Islet precursor cell (in vitro differentiated cells): ENCODE data around the gene FAM181B.
"Not testable (repeated sequence)": the region's sequence is repeated elsewhere in the genome, so short reads cannot be mapped to it uniquely, and the experiment has no call there.

Experiments
- DNase-seq: peaks from one replicate; pipeline ENCODE4 v3.0.0-alpha.2; 2018

The FAM181B gene

DNA sequence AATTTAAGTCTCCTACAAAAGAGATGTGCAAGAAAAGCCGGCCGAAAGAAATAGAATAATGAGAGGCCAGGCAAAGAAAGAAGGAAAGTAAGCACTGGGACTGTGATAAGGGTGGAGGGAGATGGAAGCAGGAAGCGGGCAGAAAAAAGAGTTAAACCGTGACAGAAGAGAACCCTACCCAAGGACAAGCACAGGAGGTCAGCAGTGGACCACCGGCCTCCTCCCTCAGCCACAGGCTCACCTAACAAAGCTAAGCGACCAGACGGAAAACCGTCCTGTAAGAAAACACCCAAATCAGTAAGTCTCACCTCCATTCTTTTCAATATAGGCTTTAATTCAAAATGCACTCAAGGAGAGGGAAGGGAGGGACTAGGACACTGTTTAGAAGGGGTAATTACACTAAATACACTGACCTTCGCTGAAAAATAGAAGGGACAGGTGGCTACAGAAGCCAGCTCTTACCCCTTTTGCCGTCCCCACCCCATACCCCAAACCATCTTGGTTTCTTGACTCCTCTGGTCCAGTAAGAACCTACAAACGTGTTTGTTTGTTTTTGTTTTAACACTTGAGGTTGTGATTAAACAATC is 1.9 kb downstream of the FAM181B start:
- no peak for DNase-seq

DNA sequence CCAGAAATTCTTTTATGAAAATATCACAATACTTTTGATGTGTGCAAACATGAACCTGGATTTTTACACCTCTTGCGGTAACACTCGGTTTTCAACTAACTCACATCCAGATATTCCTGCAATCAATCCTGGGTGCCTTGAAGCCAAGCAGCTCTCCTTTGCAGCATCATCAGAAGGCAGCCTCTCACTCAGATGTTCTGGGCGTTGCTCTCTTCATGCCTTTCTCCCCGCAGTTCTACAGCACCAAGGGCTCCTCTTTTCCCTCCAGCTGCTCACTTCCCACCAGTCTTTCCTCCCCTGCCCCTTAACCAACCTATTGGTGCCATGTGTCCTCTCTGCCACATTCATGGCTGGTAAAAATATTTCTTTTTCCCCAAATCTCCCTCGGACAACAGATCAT is 2.9 kb downstream of the FAM181B start:
- no peak for DNase-seq

DNA sequence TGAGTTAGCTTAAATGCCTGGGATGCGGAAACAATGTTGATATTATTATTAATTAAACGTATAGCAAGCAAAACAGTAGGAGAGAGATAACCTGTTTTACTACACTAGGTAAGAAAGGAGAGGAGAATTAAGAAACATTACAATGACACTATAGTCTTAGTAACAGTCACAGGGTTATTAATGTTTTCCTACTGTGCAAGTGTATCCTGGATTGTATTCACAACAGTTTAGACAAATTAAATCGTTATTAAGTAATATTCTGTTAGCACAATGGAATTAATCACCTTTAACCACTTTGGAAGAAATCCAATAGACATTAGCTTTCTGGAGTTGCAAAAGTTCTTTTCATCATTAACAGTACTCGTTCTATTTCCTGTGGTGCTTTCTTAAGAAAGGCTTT is 3.4 kb downstream of the FAM181B start:
- no peak for DNase-seq

DNA sequence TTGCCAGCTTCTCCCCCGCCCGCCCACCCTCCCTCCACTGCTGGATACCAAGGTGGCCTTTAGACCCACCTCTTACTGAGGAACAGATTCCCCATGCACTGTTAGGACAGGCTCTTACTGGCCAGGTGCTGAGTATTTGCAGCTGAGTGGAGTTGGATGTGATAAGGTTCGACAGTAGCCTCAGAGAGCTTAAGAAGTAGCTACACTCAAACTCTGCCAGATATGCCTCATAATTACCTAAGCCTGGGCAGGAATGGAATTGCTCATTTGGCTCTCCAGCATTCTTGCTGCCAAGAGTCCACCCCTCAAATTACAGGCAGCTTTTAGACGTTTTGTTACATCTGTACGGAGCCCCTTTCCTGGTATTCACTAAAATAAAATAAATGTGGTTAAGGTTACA is 9.6 kb downstream of the FAM181B start:
- DNase-seq: no peak

DNA sequence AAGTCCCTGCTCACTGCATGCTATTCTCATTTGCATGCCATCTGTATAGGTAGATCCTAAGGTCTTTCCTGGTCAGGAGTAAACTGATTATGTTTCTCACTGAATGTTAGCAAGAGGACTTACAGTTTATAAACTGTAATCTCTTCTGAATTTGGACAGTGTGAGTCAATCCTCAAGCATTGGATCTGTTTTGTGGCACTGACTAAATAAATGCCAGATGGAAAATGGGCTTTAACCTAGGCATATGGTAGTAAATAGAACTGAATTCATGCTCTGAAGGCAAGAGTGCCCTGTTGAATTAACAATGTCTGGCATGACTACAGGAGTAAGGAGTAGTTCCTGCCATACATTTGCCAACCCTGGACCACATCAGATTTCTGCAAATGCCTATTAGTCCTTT is 11.4 kb downstream of the FAM181B start:
- no peak for DNase-seq

DNA sequence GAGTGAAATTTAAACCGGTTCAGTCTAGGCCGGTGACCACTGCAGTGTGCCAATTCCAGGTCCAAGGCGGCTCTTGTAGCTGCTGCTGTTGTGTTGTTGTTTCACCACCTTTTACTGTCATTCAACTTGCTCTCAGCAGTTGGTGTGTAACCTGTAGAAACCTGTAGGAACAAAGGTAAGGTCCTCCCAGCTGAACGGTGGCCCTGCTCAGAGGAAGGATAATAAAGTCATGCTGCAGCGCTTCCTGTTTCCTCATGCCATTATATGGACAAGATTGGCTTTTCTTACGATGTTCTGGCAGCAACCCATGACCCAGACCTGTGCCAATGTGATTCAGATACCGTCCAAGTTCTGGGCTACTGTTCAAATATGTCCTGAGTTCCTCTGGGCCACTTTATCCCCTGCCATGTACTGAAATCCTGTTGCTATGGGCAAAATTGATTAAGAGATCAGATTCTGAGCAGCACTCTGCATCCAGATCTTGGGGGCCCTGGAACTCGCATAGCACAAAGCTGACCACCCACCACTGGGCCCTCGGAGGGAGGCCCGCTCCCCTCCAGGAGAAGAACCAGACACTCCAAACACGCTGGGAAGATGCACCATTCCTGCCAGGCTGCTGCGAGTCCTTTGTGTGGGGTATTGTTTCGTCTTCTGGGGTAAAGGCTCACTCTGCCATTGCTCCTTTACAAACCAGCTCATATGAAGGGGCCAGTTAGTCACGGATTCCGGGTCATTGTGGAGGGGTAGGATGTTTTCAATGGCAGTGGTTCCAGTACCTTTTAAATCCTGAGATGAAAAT is 13.2 kb downstream of the FAM181B start:
- no peak for DNase-seq

DNA sequence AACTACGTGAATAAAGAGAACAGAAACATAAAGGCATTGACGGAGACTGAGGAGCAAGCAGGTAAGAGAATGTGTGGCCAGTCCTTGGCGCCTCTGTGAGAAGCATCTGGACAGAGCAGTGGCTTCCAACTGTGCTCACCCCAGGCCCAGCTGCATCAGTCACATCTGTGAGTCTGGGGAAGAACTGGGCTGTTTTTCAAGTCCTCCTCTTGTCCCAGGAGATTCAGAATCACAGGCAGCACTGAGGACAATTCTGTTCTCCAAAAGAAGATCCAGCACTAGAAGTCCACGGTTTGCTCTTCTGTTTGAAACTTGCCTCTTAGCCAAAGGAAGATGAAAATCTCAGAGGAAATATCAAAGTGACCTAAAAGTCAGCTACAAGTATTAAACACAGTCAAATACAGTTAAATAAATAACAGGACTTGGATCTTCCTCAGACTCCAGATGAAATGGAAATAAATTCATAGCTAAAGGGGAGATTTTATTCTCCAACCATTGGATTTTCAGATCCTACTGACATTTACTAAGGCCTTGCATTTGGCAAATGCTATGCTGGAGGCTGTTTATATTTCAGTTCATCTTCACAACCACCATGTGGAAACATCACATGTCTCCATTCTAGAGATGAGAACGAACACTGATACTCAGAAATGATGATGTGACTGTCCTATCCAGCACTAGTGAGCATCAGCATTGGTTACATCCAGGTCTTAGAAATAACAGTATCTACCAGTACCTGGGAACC is 14.1 kb downstream of the FAM181B start:
- DNase-seq: no peak

DNA sequence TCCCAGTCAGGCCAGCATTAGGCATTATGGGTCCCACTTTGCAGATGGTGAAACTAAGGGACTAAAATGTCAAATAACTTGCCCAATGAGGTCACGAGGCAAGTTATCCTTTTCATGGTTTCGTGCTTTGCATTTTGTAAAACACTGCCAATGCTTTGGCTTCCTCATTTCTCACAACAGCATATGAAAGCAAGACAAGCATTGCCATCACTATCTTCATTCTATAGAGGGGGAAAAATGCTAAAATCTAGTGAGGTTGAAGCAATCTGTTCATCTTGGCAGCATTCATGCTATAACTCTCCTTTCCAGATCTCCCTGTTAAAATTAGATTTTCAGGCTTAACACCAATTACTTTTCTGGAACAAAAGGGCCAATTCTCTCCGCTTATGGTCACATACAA is 14.8 kb downstream of the FAM181B start:
- no peak for DNase-seq

DNA sequence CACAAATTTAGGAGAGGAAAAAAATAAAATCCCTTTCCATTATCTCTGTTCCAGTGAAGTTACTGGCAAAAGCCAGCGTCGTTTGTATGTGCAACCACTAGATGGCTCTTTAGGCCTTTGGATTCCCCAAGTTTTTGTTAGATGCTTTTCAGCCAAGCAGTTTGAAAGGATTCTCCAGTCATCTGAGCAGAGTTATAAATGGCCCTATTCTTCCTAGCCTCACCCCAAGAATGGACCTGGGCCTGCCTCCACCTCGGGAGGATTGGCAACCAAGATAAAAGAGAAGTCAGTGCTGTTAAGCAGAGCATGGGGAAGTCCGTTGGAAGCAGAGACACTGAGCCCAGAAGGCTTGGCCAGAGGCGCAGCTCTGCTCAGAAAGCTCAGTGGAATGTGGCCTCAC is 15.4 kb downstream of the FAM181B start:
- peak; percentile 70 for DNase-seq

DNA sequence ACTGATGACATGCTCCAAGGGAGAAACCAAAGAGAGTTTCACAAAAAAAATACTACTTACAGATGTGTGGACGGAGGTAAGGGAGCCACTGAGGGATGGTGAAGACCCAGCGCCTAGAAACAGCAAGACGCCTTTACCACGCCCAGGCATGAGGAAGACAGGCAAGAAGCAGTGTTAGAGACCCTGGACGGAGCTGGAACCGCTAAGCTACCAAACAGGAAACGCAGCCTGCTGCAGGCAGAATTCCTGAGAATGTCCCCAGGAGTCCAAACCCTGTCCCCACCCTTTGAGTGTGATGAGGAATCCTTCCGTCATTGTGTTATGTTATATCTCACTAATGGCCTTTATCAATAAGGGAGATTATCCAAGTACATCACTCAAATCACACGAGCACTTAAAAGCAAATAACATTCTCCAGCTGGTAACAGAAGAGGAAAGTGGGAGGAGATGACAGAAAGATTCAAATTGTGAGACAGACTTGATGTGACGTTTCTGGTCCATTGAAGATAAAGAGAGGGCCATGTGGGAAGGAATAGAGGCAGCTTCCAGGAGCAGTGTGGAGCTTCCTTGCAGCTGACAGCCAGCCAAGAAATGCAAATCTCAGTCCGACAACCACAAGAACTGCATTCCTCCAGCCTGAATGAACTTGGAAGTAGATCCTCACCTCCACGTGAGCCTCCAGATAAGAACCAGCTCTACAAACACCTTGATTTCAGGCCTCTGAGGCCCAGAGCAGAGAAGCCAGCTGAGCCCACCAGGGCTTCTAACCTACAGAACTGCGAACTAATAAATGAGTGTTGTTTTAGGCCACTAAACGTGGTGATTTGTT is 19.1 kb downstream of the FAM181B start:
- peak; percentile 85 for DNase-seq

DNA sequence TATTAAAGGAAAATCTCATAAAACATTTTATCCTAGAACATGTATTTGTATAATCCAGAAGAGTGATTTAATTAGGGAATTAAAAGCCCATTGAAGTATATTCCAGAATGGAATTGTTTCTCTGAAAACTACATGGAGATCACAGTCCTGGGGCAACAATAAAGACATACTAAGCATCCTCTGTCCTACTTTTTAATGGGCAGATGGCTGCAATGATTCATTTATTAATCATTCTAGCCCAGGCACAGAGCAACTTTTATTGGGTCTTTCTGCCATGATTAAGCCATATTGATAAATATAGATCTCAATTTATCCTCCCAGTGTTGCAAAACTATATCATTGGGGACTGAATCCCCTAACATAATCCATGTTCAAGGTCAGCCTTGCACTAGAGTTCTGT is 22.0 kb downstream of the FAM181B start:
- no peak for DNase-seq

DNA sequence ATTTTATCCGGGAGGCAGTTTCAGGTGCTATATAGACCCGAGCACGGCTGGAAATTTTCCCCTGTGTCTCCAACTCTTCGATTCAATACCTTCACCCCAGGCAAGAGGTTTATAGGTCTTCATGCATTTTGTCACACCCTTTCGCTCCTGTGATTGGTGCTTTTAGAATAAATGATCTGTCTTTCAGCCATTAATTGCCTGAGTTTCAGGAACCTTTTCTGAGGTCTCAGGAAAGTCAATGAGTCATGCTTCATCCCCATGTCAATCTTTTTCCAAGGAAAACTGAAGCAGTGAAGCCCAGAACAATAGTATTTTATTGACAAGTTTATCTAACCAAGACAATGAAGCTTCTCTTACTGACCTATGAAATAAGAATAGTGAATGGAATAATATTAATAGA is 29.9 kb downstream of the FAM181B start:
- no peak for DNase-seq

DNA sequence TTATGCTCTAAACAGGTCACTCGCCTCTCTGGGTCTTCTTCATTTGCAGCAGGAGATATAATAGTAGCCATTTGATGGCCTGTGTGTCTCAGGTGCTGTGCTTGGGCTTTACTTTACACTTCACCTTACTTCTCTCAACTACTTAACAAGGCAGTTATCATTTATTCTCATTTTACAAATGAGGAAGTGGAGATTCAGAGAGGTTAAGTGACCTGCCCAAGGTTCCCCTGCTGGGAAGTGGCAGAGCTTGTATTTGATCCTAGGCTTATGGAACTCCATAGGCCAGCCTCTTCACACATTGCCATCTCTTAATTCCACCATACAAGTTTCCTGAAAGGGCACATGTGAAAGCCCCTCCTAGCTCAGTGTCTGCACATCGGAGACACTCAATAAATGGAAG is 30.4 kb downstream of the FAM181B start:
- DNase-seq: no peak

DNA sequence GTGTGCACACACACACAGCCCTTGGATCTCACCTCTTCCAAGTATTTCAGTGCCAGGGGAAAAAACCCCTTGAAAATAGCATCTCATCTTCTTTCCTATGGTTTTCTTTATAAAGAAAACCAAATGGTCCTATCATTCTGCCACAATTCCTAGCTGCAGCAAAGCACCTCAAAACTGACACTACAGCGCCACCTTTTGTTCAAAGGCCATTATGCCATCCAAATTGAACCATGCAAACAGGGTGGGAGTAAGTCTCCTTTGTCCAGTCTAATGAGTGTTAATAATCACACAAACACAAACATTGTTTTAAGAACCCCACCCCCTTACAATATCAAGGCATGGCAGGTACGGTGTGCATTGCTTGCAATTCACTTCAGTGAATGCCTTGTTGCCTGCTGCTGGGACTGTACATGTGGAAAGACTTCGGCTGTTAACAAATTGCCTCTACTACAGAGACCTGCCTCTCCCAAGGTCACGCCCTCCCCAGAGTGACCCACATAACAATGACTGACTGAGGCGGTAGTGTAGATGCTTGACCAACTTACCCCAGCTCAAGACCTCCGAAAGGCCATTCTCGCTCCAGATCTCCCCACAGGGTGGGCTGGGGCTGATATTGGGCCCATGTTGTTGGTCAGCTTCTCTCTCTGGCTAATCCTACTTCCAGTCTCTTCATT is 31.7 kb downstream of the FAM181B start:
- DNase-seq: peak; percentile 80

DNA sequence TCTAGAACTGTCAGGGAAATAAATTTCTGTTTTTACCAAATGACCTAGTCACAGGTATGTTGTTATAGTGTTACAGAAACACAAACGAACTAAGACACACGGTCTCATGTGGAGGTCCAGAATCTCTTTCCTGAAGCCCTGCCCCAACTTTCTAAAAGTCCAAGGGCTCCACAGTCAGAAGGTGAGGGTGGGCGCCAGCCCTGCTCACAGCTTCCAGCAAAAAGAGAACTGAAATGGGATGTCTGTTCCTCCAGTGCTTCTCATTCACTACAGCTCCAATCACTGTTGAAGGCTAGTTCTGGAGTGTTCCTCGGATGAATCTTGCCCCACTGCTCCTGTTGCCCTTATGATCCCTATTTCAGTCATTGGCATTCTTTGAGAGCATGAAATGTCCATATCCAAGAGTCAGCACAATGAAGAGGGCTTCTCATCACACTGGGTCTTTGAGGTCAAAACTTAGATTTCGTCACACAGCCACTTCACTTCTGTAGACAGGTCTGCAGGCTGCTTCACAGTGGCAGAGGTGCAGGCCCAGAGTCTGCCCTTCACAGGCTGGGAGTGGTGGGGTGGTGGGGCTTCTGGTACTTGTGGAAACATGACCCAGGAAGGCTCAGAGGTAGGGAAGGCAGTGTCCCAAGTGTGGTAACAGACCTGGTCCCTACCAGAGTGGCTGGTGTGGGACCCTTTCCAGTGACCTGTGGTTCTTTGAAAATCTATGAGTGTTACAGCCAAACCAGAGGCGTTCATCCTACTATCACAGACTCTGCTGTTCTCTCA is 34.9 kb downstream of the FAM181B start:
- DNase-seq: no peak

DNA sequence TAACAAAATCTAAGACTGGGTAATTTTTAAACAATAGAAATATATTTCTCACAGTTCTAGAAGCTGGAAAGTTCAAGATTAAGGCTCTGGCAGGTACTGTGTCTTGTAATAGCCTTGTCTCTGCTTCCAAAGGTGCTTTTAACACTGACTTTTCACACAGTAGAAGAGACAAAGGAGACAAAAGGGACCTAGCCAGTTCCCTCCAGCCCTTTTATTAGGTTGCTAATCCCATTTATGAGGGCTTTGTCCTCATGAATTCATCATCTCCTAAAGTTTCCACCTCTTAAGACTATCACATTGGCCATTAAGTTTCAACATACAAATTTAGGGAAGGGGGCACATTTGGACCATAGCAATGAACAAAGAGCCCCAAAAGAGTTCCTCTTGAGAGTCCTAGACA is 40.7 kb downstream of the FAM181B start:
- no peak for DNase-seq

DNA sequence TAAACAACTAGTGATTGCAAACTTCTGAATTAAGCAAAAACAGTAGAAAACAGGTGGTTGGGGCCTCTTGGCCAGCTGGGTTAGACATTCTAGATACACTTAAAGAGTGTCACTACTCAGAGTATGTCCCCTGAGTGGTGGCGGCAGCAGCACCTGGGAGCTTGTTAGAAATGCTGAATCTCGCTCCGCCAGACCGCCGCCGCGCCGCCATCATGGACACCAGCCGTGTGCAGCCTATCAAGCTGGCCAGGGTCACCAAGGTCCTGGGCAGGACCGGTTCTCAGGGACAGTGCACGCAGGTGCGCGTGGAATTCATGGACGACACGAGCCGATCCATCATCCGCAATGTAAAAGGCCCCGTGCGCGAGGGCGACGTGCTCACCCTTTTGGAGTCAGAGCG is 44.3 kb downstream of the FAM181B start:
- not testable (repeated sequence) for DNase-seq

DNA sequence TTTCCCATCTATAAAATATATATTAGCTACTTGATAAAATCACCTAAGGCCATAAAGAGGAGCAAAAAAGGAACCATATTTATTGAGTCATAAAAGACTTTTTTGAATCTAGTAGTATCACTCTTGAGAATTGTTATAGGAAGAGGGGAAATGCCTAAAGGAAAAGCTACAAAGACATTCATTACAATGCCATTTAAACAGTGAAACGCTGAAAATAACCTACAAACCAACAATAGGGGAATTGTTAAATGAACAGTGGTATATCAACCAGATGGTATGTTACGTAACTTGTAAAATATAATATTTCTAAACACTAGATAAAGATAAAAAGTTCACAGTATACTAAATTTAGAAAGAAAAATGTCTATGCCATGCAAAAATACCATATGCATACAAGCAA is 47.5 kb downstream of the FAM181B start:
- no peak for DNase-seq

DNA sequence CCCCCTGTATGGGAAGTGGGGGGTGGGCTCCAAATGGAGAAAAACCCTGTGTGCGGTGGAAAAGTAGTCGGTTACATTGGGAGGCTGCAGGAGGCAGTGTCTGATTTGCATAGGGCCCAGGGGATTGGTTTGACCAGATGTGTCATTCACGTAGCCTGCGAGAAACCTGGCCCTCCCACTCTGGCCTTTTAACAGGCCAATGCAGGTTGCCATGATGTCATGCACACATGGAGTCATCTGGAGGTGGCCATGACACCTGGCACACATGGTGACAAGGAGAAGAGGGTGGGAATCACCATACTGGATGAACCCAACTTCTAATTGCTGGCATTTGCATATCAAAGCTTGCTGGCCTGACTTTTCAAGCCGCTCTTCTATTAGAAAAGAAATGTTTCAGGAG is 50.6 kb downstream of the FAM181B start:
- DNase-seq: no peak

DNA sequence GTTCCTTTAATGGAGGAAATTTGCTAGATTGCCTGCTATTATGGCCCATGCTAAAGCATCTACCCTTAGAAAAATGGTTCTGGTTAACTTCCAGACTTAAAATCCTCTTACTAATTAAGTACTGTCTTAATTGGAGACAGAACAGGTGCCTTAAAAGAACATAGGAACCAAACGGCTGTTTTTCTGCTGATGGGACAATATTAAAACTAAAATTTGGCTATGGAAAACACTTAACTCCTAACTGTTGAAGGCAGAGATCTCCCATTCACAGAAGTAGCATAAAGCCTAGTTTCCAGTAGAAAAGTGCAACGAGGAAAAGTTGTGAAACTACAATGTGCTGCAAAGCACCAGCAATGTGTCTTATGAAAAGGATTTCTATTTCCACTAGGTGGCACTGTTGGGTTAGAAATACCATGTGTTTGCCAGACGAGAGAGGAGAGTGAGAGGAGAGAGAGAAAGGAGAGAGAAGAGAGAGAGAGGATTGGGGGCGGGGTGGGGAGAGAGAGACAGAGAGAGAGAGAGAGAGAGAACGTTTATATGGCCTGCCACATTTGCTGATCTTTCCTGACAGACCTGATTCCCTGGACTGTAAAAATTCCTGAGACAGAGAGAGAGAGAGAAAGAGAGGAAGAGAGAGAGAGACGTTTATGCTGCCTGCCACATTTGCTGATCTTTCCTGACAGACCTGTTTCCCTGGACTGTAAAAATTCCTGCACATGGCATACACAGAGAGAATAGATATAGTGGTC is 51.5 kb downstream of the FAM181B start:
- peak; percentile 70 for DNase-seq

DNA sequence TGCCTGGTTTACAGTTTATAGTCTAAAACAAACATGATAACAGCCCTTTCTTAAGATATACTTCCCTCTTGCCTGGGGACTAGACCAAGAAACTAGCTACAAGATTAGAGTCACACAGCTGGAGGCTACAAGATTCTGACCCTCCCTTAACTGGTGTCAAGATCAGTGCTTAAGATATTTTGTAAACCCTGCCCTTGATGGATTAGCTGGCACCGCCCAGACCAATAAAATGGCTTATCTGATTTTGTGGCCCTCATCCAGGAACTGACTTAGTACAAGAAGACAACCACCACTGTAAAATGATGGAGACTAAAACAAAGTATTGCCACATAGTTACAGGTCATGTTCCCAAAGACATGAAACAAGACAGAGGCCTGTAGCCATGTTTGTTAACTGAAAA is 53.4 kb downstream of the FAM181B start:
- DNase-seq: peak; percentile 79
